Stimulated activated CD4-positive, alpha-beta T cell treated with anti-CD3 and anti-CD28 coated beads, Interleukin-15, amount 100 ng/mL, for 1 hour (primary cell): Measurements from ENCODE around the gene SDK1.

ENCODE experiments used
- DNase-seq, 2 donors: peaks; one replicate each; pipeline ENCODE4 v3.0.0-alpha.2; 2020; ENCODE audit warnings: low read depth in 1 of 2, low spot score in 1 of 2

Gene SDK1

DNA sequence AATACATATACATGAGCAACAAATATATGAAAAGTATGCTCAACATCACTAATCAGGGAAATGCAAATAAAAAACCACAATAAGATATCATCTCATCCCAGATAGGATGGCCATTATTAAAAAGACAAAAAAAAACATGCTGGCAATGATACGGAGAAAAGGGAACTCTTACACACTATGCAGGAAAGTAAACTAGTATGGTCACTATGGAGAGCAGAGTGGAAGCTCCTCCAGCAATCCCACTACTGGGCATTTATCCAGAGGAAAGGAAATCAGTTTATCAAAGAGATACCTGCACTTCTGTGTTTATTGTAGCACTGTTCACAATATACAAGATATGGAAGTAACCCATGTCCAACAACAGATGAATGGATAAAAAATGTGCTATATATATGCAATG lies 217.5 kb downstream of the SDK1 start:
- no peak for DNase-seq

GRCh38 chr7:3520206-3520605 lies 219.2 kb downstream of the SDK1 start:
- DNase-seq = no peak

DNA sequence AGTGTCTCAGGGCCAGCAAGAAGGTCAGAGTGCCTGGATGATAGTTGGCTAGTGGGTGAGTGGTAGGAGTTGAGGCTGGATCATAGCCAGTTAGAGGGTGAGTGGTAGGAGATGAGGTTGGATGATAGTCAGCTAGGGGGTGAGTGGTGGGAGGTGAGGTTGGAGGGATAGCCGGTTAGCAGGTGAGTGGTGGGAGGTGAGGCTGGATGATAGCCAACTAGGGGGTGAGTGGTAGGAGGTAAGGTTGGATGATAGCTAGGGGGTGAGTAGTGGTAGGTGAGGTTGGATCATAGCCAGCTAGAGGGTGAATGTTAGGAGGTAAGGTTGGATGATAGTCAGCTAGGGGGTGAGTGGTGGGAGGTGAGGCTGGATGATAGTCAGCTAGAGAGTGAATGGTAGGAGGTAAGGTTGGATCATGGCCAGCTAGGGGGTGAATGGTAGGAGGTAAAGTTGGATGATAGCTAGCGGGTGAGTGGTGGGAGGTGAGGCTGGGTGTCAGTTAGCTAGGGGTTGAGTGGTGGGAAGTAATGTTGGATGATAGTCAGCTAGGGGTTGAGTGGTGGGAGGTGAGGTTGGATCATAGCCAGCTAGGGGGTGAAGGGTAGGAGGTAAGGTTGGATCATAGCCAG lies 226.6 kb downstream of the SDK1 start:
- no peak for DNase-seq

DNA sequence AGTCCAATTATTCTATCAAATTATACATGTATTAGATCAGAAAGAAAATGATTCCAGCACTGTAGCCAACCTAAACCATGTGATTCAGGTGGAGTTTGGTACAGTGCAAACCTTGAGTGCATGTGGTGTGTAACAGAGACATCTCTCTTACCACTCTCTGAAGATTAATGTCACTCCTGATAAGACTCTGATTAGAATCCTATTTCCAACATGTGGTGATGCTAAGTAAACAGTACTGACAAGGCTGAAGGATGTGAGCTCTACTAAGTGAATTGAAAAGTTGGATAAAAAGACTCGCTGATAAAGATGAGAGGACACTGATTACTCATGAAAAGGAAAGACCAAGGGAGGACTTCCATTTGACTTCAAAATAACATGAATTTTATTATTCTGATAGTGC lies 232.0 kb downstream of the SDK1 start:
- no peak for DNase-seq

GRCh38 chr7:3537210-3537875 lies 236.3 kb downstream of the SDK1 start:
- DNase-seq = no peak

DNA sequence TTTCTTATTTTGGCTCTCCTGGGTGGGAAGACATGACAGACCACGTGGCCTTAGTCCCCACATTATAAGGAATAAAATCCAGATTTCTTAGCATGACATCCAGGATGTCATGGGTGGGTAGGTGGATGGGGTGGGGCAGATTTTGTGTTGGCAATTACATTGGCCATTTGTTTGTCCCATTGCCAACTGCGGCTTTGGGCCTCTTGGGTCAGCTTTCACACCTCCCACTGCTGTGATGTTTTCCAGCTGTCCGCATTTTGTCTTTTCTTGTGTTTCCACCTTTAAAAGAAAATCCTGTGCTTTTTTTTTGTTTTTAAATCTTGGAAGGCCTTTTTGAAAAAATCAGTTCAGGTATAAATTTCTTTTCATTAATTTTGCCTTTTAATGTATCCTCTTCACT lies 237.0 kb downstream of the SDK1 start:
- DNase-seq = no peak

- no peak for DNase-seq
Measured at GRCh38 chr7:3540456-3541220, 239.6 kb downstream of the SDK1 start.

DNA sequence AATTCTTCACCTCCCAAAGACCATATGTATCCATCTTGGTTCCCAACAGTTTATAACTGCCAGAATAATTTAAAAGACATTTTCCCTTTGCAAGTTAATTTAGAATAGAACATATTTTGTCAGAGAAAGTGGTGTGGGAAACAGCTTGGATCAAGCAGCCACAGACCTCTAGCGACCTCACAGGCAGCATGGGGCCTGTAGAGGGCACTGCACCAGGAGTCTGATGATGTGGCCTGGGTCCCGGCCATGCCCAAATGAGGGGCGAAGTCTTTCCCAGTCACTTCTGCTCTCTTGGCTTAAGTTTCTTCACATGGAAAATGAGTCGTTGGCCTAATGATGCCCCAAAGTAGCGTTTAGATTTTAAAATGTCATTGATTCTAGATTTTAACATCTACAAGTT lies 243.2 kb downstream of the SDK1 start:
- no peak for DNase-seq

DNA sequence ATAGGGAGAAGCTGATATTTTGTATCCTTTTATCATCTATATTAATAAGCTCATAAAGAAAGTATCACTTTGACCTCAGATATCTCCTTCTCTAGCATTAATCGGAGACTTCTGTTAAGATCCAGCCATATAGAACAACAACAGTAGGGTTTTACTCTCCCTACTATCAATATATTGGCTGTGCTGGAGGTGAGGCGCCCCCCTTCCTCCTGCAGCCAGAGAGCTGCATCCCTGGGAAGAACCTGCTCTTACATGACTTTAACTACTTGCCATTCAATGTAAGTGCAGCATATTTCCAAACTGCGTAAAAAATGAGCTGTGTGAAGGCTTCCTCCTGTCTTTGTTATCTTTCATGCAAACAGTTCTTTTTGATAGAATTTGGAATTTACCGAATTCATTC lies 247.8 kb downstream of the SDK1 start:
- DNase-seq = no peak

DNA sequence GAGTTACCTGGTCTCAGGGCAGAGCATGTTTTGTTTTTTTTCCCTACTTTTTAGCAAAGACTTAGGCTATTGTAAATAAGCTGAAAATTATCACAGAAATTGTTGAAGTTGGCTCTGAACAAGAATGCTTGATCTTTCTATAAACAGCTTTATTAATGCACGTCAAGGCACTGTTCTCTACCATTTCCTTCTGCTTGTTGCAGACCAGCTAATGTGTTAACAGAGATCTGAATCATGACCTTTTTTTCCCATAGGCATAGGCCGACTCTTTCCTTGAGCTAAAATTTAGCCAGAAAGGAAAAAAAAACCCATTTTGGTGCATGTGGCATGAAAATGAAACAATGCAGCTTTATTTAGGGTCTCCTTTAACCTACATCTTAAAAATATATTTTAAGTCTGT lies 248.5 kb downstream of the SDK1 start:
- no peak for DNase-seq

- DNase-seq = no peak
Measured at GRCh38 chr7:3551536-3551935, 250.5 kb downstream of the SDK1 start.

- DNase-seq = no peak
Measured at GRCh38 chr7:3552499-3552898, 251.4 kb downstream of the SDK1 start.

GRCh38 chr7:3558400-3558799 lies 257.3 kb downstream of the SDK1 start:
- DNase-seq = no peak

- no peak for DNase-seq
Measured at GRCh38 chr7:3559278-3559677, 258.2 kb downstream of the SDK1 start.

GRCh38 chr7:3560495-3560894 lies 259.4 kb downstream of the SDK1 start:
- DNase-seq = no peak

DNA sequence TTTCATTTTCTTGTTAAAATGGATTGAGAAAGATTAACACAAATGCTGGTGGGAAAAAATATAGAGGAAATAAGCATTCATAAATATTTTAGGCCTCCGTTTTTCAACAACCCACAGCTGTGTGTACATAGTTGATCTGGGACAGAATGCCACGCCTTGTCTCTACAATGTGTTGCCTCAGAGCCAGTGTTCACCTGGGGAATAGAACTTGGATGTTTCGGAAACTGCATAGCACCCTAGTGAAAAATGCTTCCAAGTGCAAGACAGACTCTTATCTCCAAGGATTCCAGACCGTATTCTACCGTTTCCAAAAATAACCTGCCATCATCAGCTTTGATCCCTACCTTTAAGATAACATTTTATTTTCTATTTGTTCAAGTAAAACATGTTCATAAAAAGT lies 260.9 kb downstream of the SDK1 start:
- no peak for DNase-seq

- no peak for DNase-seq
Measured at GRCh38 chr7:3564231-3564630, 263.2 kb downstream of the SDK1 start.

- DNase-seq = no peak
Measured at GRCh38 chr7:3568516-3568915, 267.5 kb downstream of the SDK1 start.

DNA sequence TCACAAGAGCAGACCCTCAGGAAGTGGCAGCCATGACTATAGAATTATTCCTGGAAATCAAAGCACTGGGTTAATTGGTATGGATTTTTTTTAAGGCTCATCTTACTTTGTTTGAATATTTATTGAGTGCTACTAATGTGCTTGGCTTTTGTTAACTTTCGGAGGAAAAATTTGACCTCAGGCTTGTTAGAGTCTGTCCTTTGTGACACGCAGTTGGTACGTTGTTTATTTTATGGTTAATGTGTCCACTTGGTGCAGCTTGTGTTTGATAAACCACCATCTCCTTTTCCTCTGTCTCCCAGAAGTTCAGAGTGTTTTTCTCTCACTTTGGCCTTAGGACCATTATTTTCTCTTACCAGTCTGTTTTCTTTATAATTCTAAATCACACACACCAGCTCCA lies 268.6 kb downstream of the SDK1 start:
- no peak for DNase-seq

DNA sequence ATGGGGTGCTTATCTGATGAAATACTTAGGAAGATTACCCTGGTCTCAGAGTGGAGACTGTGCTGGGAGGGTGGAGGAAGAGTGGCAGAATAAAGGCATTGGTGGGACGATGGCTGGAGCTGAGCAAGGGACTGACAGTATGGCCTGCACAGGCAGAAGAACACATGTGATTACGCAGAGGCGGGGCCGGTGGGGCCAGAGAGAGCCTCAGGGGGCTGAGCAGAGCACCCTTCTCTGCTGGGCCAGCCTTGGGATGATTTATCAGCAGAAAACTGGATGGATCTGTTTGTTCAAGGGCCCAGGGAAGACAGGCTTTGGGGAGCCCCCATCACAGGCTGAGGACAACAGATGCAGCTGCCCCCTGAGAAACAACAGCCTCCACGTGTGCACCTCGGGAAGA lies 272.1 kb downstream of the SDK1 start:
- DNase-seq = no peak

DNA sequence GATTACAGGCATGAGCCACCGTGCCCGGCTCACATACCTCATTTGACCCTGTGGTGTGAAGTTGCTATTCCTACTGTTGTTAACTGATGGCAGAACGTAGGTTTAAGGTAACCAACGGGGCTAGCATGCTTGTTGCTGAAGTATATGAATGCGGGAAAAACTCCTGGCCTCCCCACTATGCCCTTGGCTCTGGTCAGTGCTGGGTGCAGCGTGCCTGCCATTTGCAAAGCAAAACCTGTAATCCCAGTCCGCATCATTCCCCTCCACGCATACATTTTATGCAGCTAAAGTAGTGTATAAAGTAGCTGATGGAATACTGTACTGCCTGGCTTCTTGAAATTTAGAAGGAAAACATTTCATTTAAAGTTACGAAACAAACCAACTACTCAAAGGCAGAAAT lies 273.3 kb downstream of the SDK1 start:
- DNase-seq = no peak

- no peak for DNase-seq
Measured at GRCh38 chr7:3575753-3576531, 274.9 kb downstream of the SDK1 start.
